Neutrophil (primary cell): ENCODE data around the gene GLYATL1B.

ENCODE experiments used
- H3K27ac ChIP-seq: fragments of 200-600 bp; sonication (generic); 2 replicates; pipeline ENCODE4 v1.5.1; 2016; ENCODE audit warnings: mild to moderate bottlenecking, moderate library complexity
- H3K27me3 ChIP-seq: fragments of 200-600 bp; sonication (generic); 2 replicates; pipeline ENCODE4 v1.6.0; 2016; ENCODE audit warnings: mild to moderate bottlenecking
- H3K36me3 ChIP-seq: fragments of 200-600 bp; sonication (generic); 2 replicates; pipeline ENCODE4 v1.5.1; 2017
- H3K4me1 ChIP-seq, 2 experiments: fragments of 200-600 bp in 1 of 2; sonication (generic) in 1 of 2; 1 replicate in 1 of 2; 2 replicates in 1 of 2; pipeline versions ENCODE4 v1.5.1 to v1.6.1; 2013 to 2016; ENCODE audit warnings: low read depth in 1 of 2, low read length in 1 of 2, mild to moderate bottlenecking in 1 of 2, moderate library complexity in 1 of 2; ENCODE audit not compliant: control insufficient read depth in 1 of 2, insufficient read depth in 1 of 2
- H3K4me3 ChIP-seq, 2 experiments: fragments of 200-600 bp in 1 of 2; sonication (generic) in 1 of 2; 1 replicate in 1 of 2; 2 replicates in 1 of 2; pipeline ENCODE4 v1.5.1; 2013 to 2016; ENCODE audit warnings: low read depth in 1 of 2, low read length in 1 of 2, mild to moderate bottlenecking in 1 of 2, moderate library complexity in 1 of 2
- H3K9me3 ChIP-seq: fragments of 200-600 bp; sonication (generic); 2 replicates; pipeline ENCODE4 v1.5.1; 2016
- CTCF ChIP-seq: fragments of 200-600 bp; sonication (generic); IDR thresholded peaks from 2 replicates; pipeline ENCODE4 v1.5.1; 2016; ENCODE audit warnings: antibody characterized with exemption

The GLYATL1B gene

GRCh38 chr11:59141191-59141590 is 55.1 kb downstream of the GLYATL1B start:
- H3K9me3 ChIP-seq = no peaks in the 10 kb centered on the region
- H3K27ac ChIP-seq = no peak overlapping the region
- H3K27me3 ChIP-seq = no peaks in the 10 kb centered on the region
- peaks cover 43% of the 10 kb centered on the region in 2 experiments for H3K4me1 ChIP-seq
- no peaks in the 10 kb centered on the region for H3K36me3 ChIP-seq
- H3K4me3 ChIP-seq = no peak overlapping the region
- TF ChIP-seq CTCF = no peak

GRCh38 chr11:59141673-59142460 is 55.8 kb downstream of the GLYATL1B start:
- TF ChIP-seq CTCF = no peak
- Histone ChIP-seq H3K4me3 (peak overlapping the region; percentile 91 to 96), H3K27ac (peak overlapping the region; percentile 93)

GRCh38 chr11:59142530-59143507 is 56.7 kb downstream of the GLYATL1B start, which contains the start of gene FAM111A:
FAM111A (plus strand) TSS chr11:59142856; CDS start chr11:59148873, 6,017 bp downstream.
- no peaks in the 10 kb centered on the region for H3K36me3 ChIP-seq
- H3K27ac ChIP-seq = peak within 1 kb of the TSS; percentile 93
- peak; percentile 52 for TF ChIP-seq CTCF
- no peaks in the 10 kb centered on the region for H3K27me3 ChIP-seq
- peaks cover 46 to 48% of the 10 kb centered on the region in 2 experiments for H3K4me1 ChIP-seq
- H3K9me3 ChIP-seq = no peaks in the 10 kb centered on the region
- peak within 1 kb of the TSS; percentile 91 to 96 for H3K4me3 ChIP-seq

More at GRCh38 chr11:59141673-59142460, 55.8 kb downstream of the GLYATL1B start:
- H3K4me1 ChIP-seq = peaks cover 46 to 48% of the 10 kb centered on the region in 2 experiments
- no peaks in the 10 kb centered on the region for H3K9me3 ChIP-seq
- no peaks in the 10 kb centered on the region for H3K36me3 ChIP-seq
- no peaks in the 10 kb centered on the region for H3K27me3 ChIP-seq

GRCh38 chr11:59144096-59144495 is 58.0 kb downstream of the GLYATL1B start:
- Histone ChIP-seq H3K36me3 (peaks cover 8% of the 10 kb centered on the region), H3K27ac (peak overlapping the region; percentile 93), H3K4me3 (peak overlapping the region; percentile 64 to 76), H3K4me1 (peaks cover 46 to 48% of the 10 kb centered on the region in 2 experiments), H3K9me3 (no peaks in the 10 kb centered on the region), H3K27me3 (no peaks in the 10 kb centered on the region)
- no peak for TF ChIP-seq CTCF
